HepG2 (cell line): ENCODE data around the gene PRCD. TPM values are rescaled to one million over a fixed set of nuclear protein-coding genes. Genes with fewer than 3 reads are reported as not detected.

ENCODE experiments used
- ATF7 ChIP-seq, 2 experiments: fragments of 450-650 bp in 1 of 2; sonication (generic) in 1 of 2; formaldehyde crosslinking in 1 of 2; IDR thresholded peaks; 2 replicates each; pipeline versions ENCODE4 v1.4.0 to v1.6.1; 2016 to 2020; ENCODE audit warnings: antibody characterized with exemption in 1 of 2, mild to moderate bottlenecking in 1 of 2, missing genetic modification reagents in 1 of 2
- BHLHE40 ChIP-seq: IDR thresholded peaks from 2 replicates; pipeline ENCODE4 v1.6.1; 2011; ENCODE audit warnings: low read length, improper control_type of control experiment
- CBX1 ChIP-seq: IDR thresholded peaks from one replicate; pipeline ENCODE4 v1.6.1; 2016; ENCODE audit warnings: antibody characterized with exemption, low read depth
- MTA1 ChIP-seq: sonication (generic); formaldehyde crosslinking; IDR thresholded peaks from 2 replicates; pipeline ENCODE4 v1.4.0; 2020; ENCODE audit warnings: missing genetic modification reagents, mild to moderate bottlenecking, borderline replicate concordance
- NR2F1 ChIP-seq, 2 experiments: fragments of 450-650 bp in 1 of 2; formaldehyde crosslinking in 1 of 2; IDR thresholded peaks; 2 replicates each; pipeline versions ENCODE4 v1.5.0 to v1.6.1; 2016 to 2020; ENCODE audit warnings: mild to moderate bottlenecking in 1 of 2, missing compliant biosample characterization in 1 of 2, missing genetic modification reagents in 1 of 2, moderate library complexity in 1 of 2
- SP4 ChIP-seq: sonication (generic); formaldehyde crosslinking; IDR thresholded peaks from 2 replicates; pipeline ENCODE4 v1.8.1; 2023; ENCODE audit warnings: mild to moderate bottlenecking, missing genetic modification reagents
- TBX2 ChIP-seq: sonication (generic); formaldehyde crosslinking; IDR thresholded peaks from 2 replicates; pipeline ENCODE4 v1.5.0; 2020; ENCODE audit warnings: missing genetic modification reagents, mild to moderate bottlenecking, borderline replicate concordance
- ZNF383 ChIP-seq: sonication (generic); formaldehyde crosslinking; IDR thresholded peaks from 2 replicates; pipeline ENCODE4 v1.4.0; 2020; ENCODE audit warnings: missing genetic modification reagents, mild to moderate bottlenecking, borderline replicate concordance
- ZNF724P ChIP-seq: sonication (generic); formaldehyde crosslinking; IDR thresholded peaks from 2 replicates; pipeline ENCODE4 v1.8.0; 2022; ENCODE audit warnings: missing genetic modification reagents, borderline replicate concordance
- ZNF891 ChIP-seq: sonication (generic); formaldehyde crosslinking; IDR thresholded peaks from 2 replicates; pipeline ENCODE4 v1.5.0; 2020; ENCODE audit warnings: mild to moderate bottlenecking, missing genetic modification reagents
- ZSCAN31 ChIP-seq: sonication (generic); formaldehyde crosslinking; IDR thresholded peaks from 2 replicates; pipeline ENCODE4 v1.5.0; 2020; ENCODE audit warnings: low read depth, mild to moderate bottlenecking, missing genetic modification reagents
- polyA plus RNA-seq, 8 experiments: library from polyadenylated mRNA; depleted of rRNA in 3 of 8; stranded (reverse) in 7 of 8; unstranded in 1 of 8; fragments of >200 nt; fragmentation: Illumina TruSeq in 4 of 8; extraction: Trizol in 4 of 8; gene quantifications; 2 replicates each; pipeline versions ENCODE4 v1.2.1 to v1.2.3, GENCODE V29; 2011 to 2016; ENCODE audit warnings: low read depth in 4 of 8, missing spikeins in 1 of 8, mixed read lengths in 1 of 8; ENCODE audit not compliant: insufficient read depth in 1 of 8
- total RNA-seq, 5 experiments: library from RNA; depleted of rRNA; stranded (reverse); fragments of >200 nt; fragmentation: Illumina TruSeq; extraction: Trizol; gene quantifications; 2 replicates each; pipeline ENCODE4 v1.2.3, GENCODE V29; 2016; ENCODE audit warnings: low read depth in 1 of 5
- TF ChIP-seq, protein P1 (sequence below): sonication (generic); formaldehyde crosslinking; IDR thresholded peaks from 2 replicates; pipeline ENCODE4 v1.4.0; 2020; ENCODE audit warnings: missing genetic modification reagents
- TF ChIP-seq, protein P2 (sequence below): sonication (generic); formaldehyde crosslinking; IDR thresholded peaks from 2 replicates; pipeline ENCODE4 v1.5.1; 2020; ENCODE audit warnings: missing genetic modification reagents, mild to moderate bottlenecking, borderline replicate concordance
- TF ChIP-seq, protein P3 (sequence below): sonication (generic); formaldehyde crosslinking; IDR thresholded peaks from 2 replicates; pipeline ENCODE4 v1.5.0; 2020; ENCODE audit warnings: missing genetic modification reagents, mild to moderate bottlenecking, borderline replicate concordance
- TF ChIP-seq, protein P4 (sequence below): sonication (generic); formaldehyde crosslinking; IDR thresholded peaks from 2 replicates; pipeline ENCODE4 v1.4.0; 2020; ENCODE audit warnings: missing genetic modification reagents, low read depth, mild to moderate bottlenecking, borderline replicate concordance
- TF ChIP-seq, protein P5 (sequence below): sonication (generic); formaldehyde crosslinking; IDR thresholded peaks from 2 replicates; pipeline ENCODE4 v1.4.0; 2020; ENCODE audit warnings: missing genetic modification reagents
- TF ChIP-seq, protein P6 (sequence below): sonication (generic); formaldehyde crosslinking; IDR thresholded peaks from 2 replicates; pipeline ENCODE4 v1.4.0; 2020; ENCODE audit warnings: missing genetic modification reagents, borderline replicate concordance

The PRCD gene
- total and polyA plus RNA-seq, 2 of the 13 experiments (the other 11 are each of a cell fraction or from before 2014, with no cell fraction given), result 0.51 TPM; not detected in 1

- peak; percentile 38; the same call in 1 of the 2 replicates for TF ChIP-seq ZNF383 (CRISPR knock-in tag)
- TF ChIP-seq, protein P1, sequence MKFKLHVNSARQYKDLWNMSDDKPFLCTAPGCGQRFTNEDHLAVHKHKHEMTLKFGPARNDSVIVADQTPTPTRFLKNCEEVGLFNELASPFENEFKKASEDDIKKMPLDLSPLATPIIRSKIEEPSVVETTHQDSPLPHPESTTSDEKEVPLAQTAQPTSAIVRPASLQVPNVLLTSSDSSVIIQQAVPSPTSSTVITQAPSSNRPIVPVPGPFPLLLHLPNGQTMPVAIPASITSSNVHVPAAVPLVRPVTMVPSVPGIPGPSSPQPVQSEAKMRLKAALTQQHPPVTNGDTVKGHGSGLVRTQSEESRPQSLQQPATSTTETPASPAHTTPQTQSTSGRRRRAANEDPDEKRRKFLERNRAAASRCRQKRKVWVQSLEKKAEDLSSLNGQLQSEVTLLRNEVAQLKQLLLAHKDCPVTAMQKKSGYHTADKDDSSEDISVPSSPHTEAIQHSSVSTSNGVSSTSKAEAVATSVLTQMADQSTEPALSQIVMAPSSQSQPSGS (CRISPR knock-in tag), result peak; percentile 25; the same call in 1 of the 2 replicates
- peak; percentile 70 for TF ChIP-seq TBX2 (CRISPR knock-in tag)
- no peak for TF ChIP-seq ATF7 (IDR thresholded peaks at IDR 0.05)
- TF ChIP-seq ATF7 (CRISPR knock-in tag; IDR thresholded peaks at IDR 0.05), result peak; percentile 42; the same call in 1 of the 2 replicates
- 0 out of 4 replicates have a peak, but pooled peaks of 1 of the 2 experiments have one; percentile 6 for TF ChIP-seq NR2F1 (CRISPR knock-in tag; IDR thresholded peaks at IDR 0.05)
- peak; percentile 46; the same call in 1 of the 2 replicates for TF ChIP-seq ZNF891 (CRISPR knock-in tag)
- peak; percentile 48; the same call in 1 of the 2 replicates for TF ChIP-seq ZNF724P (CRISPR knock-in tag)
- 0 out of 2 replicates have a peak, but pooled peaks have one; percentile 20 for TF ChIP-seq ZSCAN31 (CRISPR knock-in tag)
- TF ChIP-seq BHLHE40, result 0 out of 2 replicates have a peak, but pooled peaks have one; percentile 22
- TF ChIP-seq, protein P2, sequence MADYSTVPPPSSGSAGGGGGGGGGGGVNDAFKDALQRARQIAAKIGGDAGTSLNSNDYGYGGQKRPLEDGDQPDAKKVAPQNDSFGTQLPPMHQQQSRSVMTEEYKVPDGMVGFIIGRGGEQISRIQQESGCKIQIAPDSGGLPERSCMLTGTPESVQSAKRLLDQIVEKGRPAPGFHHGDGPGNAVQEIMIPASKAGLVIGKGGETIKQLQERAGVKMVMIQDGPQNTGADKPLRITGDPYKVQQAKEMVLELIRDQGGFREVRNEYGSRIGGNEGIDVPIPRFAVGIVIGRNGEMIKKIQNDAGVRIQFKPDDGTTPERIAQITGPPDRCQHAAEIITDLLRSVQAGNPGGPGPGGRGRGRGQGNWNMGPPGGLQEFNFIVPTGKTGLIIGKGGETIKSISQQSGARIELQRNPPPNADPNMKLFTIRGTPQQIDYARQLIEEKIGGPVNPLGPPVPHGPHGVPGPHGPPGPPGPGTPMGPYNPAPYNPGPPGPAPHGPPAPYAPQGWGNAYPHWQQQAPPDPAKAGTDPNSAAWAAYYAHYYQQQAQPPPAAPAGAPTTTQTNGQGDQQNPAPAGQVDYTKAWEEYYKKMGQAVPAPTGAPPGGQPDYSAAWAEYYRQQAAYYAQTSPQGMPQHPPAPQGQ (CRISPR knock-in tag), result peak; percentile 67; the same call in 1 of the 2 replicates
- TF ChIP-seq CBX1, result no peak
- TF ChIP-seq, protein P3, sequence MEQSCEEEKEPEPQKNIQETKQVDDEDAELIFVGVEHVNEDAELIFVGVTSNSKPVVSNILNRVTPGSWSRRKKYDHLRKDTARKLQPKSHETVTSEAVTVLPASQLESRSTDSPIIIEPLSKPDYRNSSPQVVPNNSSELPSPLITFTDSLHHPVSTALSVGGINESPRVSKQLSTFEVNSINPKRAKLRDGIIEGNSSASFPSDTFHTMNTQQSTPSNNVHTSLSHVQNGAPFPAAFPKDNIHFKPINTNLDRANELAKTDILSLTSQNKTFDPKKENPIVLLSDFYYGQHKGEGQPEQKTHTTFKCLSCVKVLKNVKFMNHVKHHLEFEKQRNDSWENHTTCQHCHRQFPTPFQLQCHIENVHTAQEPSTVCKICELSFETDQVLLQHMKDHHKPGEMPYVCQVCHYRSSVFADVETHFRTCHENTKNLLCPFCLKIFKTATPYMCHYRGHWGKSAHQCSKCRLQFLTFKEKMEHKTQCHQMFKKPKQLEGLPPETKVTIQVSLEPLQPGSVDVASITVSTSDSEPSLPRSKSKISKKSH (CRISPR knock-in tag), result peak; percentile 35; the same call in 1 of the 2 replicates
- peak; percentile 35; the same call in 1 of the 2 replicates for TF ChIP-seq SP4 (CRISPR knock-in tag)
- TF ChIP-seq, protein P4, sequence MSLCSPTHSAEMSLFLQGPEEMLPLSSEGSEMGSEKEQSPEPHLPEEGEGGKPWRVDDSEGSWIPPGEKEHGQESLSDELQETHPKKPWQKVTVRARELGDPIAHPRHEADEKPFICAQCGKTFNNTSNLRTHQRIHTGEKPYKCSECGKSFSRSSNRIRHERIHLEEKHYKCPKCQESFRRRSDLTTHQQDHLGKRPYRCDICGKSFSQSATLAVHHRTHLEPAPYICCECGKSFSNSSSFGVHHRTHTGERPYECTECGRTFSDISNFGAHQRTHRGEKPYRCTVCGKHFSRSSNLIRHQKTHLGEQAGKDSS (CRISPR knock-in tag), result peak; percentile 81
- peak; percentile 73; the same call in 1 of the 2 replicates for TF ChIP-seq MTA1
- TF ChIP-seq, protein P5, sequence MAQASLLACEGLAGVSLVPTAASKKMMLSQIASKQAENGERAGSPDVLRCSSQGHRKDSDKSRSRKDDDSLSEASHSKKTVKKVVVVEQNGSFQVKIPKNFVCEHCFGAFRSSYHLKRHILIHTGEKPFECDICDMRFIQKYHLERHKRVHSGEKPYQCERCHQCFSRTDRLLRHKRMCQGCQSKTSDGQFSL, result no peak
- TF ChIP-seq, protein P6, sequence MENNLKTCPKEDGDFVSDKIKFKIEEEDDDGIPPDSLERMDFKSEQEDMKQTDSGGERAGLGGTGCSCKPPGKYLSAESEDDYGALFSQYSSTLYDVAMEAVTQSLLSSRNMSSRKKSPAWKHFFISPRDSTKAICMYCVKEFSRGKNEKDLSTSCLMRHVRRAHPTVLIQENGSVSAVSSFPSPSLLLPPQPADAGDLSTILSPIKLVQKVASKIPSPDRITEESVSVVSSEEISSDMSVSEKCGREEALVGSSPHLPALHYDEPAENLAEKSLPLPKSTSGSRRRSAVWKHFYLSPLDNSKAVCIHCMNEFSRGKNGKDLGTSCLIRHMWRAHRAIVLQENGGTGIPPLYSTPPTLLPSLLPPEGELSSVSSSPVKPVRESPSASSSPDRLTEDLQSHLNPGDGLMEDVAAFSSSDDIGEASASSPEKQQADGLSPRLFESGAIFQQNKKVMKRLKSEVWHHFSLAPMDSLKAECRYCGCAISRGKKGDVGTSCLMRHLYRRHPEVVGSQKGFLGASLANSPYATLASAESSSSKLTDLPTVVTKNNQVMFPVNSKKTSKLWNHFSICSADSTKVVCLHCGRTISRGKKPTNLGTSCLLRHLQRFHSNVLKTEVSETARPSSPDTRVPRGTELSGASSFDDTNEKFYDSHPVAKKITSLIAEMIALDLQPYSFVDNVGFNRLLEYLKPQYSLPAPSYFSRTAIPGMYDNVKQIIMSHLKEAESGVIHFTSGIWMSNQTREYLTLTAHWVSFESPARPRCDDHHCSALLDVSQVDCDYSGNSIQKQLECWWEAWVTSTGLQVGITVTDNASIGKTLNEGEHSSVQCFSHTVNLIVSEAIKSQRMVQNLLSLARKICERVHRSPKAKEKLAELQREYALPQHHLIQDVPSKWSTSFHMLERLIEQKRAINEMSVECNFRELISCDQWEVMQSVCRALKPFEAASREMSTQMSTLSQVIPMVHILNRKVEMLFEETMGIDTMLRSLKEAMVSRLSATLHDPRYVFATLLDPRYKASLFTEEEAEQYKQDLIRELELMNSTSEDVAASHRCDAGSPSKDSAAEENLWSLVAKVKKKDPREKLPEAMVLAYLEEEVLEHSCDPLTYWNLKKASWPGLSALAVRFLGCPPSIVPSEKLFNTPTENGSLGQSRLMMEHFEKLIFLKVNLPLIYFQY (CRISPR knock-in tag), result no peak
Measured at GRCh38 chr17:76547183-76547641, 7.4 kb downstream of the PRCD start (continued).
